Mesenchymal stem cell (in vitro differentiated cells and primary cell): ENCODE results near the gene TMEM178A.

Source experiments
- DNase-seq: peaks from one replicate; pipeline ENCODE4 v3.0.0-alpha.2; 2013
- H2AFZ ChIP-seq: one replicate; pipeline ENCODE4 v1.6.1; 2013; ENCODE audit warnings: low read depth, mild to moderate bottlenecking, control low read depth, inconsistent platforms, low read length, moderate library complexity
- H2AK5ac ChIP-seq: 2 replicates; pipeline ENCODE4 v1.6.1; 2013; ENCODE audit warnings: low read length, moderate library complexity, mild to moderate bottlenecking, inconsistent platforms; ENCODE audit not compliant: severe bottlenecking
- H2BK120ac ChIP-seq: one replicate; pipeline ENCODE4 v1.6.1; 2013; ENCODE audit warnings: low read depth, mild to moderate bottlenecking, inconsistent platforms, low read length, moderate library complexity
- H2BK12ac ChIP-seq, 2 experiments: one replicate each; pipeline ENCODE4 v1.6.1; 2013; ENCODE audit warnings: inconsistent platforms in 2 of 2, low read length in 2 of 2, mild to moderate bottlenecking in 2 of 2, moderate library complexity in 2 of 2, control low read depth in 1 of 2
- H2BK15ac ChIP-seq: one replicate; pipeline ENCODE4 v1.6.1; 2013; ENCODE audit warnings: mild to moderate bottlenecking, low read depth, inconsistent platforms; ENCODE audit not compliant: poor library complexity, severe bottlenecking
- H2BK5ac ChIP-seq: 2 replicates; pipeline ENCODE4 v1.6.1; 2013; ENCODE audit warnings: low read depth, mild to moderate bottlenecking, low read length, control low read depth, inconsistent platforms; ENCODE audit not compliant: poor library complexity, severe bottlenecking
- H3K14ac ChIP-seq, 2 experiments: one replicate each; pipeline ENCODE4 v1.6.1; 2013; ENCODE audit warnings: inconsistent platforms in 2 of 2, low read length in 2 of 2, control low read depth in 1 of 2, mild to moderate bottlenecking in 1 of 2, moderate library complexity in 1 of 2
- H3K18ac ChIP-seq, 2 experiments: one replicate each; pipeline ENCODE4 v1.6.1; 2013; ENCODE audit warnings: inconsistent platforms in 2 of 2, low read length in 2 of 2, control low read depth in 1 of 2, low read depth in 1 of 2, mild to moderate bottlenecking in 1 of 2
- H3K23ac ChIP-seq, 2 experiments: one replicate each; pipeline ENCODE4 v1.6.1; 2013; ENCODE audit warnings: inconsistent platforms in 2 of 2, low read length in 2 of 2, mild to moderate bottlenecking in 2 of 2, moderate library complexity in 2 of 2, control low read depth in 1 of 2
- H3K27ac ChIP-seq: 2 replicates; pipeline ENCODE4 v1.5.1; 2013; ENCODE audit warnings: mild to moderate bottlenecking, moderate library complexity, low read length, control low read depth, inconsistent platforms; ENCODE audit not compliant: poor library complexity, severe bottlenecking
- H3K27me3 ChIP-seq, 2 experiments: 2 replicates each; pipeline versions ENCODE4 v1.6.1 to v1.7.0; 2013; ENCODE audit warnings: low read length in 2 of 2, mild to moderate bottlenecking in 2 of 2, moderate library complexity in 2 of 2, control low read depth in 1 of 2, inconsistent platforms in 1 of 2; ENCODE audit not compliant: control insufficient read depth in 1 of 2, insufficient read depth in 1 of 2
- H3K36me3 ChIP-seq, 2 experiments: 2 replicates each; pipeline versions ENCODE4 v1.6.1 to v1.7.0; 2013; ENCODE audit warnings: low read length in 2 of 2, control low read depth in 1 of 2, inconsistent platforms in 1 of 2, low read depth in 1 of 2, mild to moderate bottlenecking in 1 of 2; ENCODE audit not compliant: insufficient read depth in 2 of 2, control insufficient read depth in 1 of 2
- H3K4ac ChIP-seq, 2 experiments: one replicate each; pipeline ENCODE4 v1.6.1; 2013; ENCODE audit warnings: inconsistent platforms in 2 of 2, low read length in 2 of 2, mild to moderate bottlenecking in 2 of 2, moderate library complexity in 2 of 2, control low read depth in 1 of 2, low read depth in 1 of 2
- H3K4me1 ChIP-seq: 2 replicates; pipeline ENCODE4 v1.6.1; 2013; ENCODE audit warnings: low read depth, low read length, control low read depth; ENCODE audit not compliant: control insufficient read depth, insufficient read depth
- H3K4me2 ChIP-seq: 2 replicates; pipeline ENCODE4 v1.6.1; 2013; ENCODE audit warnings: low read length, mild to moderate bottlenecking, inconsistent platforms; ENCODE audit not compliant: poor library complexity, severe bottlenecking
- H3K4me3 ChIP-seq, 2 experiments: 2 replicates each; pipeline versions ENCODE4 v1.5.1 to v1.7.0; 2013; ENCODE audit warnings: low read length in 2 of 2, mild to moderate bottlenecking in 2 of 2, control low read depth in 1 of 2, low read depth in 1 of 2; ENCODE audit not compliant: insufficient read depth in 1 of 2
- H3K79me1 ChIP-seq: replicated peaks from 2 replicates; pipeline ENCODE4 v1.6.1; 2013; ENCODE audit warnings: mild to moderate bottlenecking, control low read depth, low read length, inconsistent platforms; ENCODE audit not compliant: poor library complexity, severe bottlenecking
- H3K9ac ChIP-seq: 2 replicates; pipeline ENCODE4 v1.7.0; 2013; ENCODE audit warnings: mild to moderate bottlenecking, low read length, moderate library complexity
- H3K9me3 ChIP-seq: 2 replicates; pipeline ENCODE4 v1.7.0; 2013; ENCODE audit warnings: mild to moderate bottlenecking, low read length; ENCODE audit not compliant: control insufficient read depth
- H4K8ac ChIP-seq: one replicate; pipeline ENCODE4 v1.6.1; 2013; ENCODE audit warnings: inconsistent platforms, mild to moderate bottlenecking, low read length, moderate library complexity
- H4K91ac ChIP-seq: one replicate; pipeline ENCODE4 v1.6.1; 2013; ENCODE audit warnings: mild to moderate bottlenecking, low read length, inconsistent platforms
- WGBS: methylation state at CpG from one replicate; pipeline ENCODE4 v1.1.7; 2013; ENCODE audit warnings: mixed read lengths; 5-methylcytosine and 5-hydroxymethylcytosine counted together

Gene TMEM178A

GRCh38 chr2:39706312-39706711 lies 40.6 kb downstream of the TMEM178A start:
- no peak overlapping the region for H4K8ac ChIP-seq
- no peak for DNase-seq
- no peak overlapping the region for H2BK15ac ChIP-seq
- H3K4me3 ChIP-seq = no peak overlapping the region
- H3K4ac ChIP-seq = no peak overlapping the region
- no peak overlapping the region for H3K18ac ChIP-seq
- no peaks in the 10 kb centered on the region for H3K36me3 ChIP-seq
- no peak overlapping the region for H2BK5ac ChIP-seq
- H3K27ac ChIP-seq = no peak overlapping the region
- no peaks in the 10 kb centered on the region for H3K79me1 ChIP-seq
- no CpG with 5 or more reads among the region's 1 CpG for WGBS
- peaks cover 24% of the 10 kb centered on the region for H3K9me3 ChIP-seq
- H3K9ac ChIP-seq = no peak overlapping the region
- H3K27me3 ChIP-seq = no peaks in the 10 kb centered on the region
- no peak overlapping the region for H2AK5ac ChIP-seq
- H2BK120ac ChIP-seq = no peak overlapping the region
- no peak overlapping the region for H3K23ac ChIP-seq
- H2AFZ ChIP-seq = no peak overlapping the region
- no peak overlapping the region for H4K91ac ChIP-seq
- no peak overlapping the region for H3K4me2 ChIP-seq
- H2BK12ac ChIP-seq = no peak overlapping the region
- no peak overlapping the region for H3K14ac ChIP-seq
- H3K4me1 ChIP-seq = peaks cover 2% of the 10 kb centered on the region

DNA sequence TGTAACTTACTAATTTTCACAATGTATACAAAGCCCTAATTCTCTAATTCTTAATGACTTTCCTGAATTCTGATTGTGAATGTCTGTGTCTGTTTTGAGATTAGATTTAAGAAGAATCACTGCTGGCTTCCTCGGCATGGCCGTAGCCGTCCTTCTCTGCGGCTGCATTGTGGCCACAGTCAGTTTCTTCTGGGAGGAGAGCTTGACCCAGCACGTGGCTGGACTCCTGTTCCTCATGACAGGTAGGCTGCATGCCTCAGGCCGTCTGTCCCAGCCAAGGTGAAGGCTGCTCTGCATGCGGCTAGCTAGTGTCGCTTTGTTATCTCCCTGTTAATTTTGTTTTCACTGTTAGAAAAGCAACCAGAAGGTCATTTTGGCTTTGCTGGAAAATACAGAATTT lies 41.2 kb downstream of the TMEM178A start:
- H2AK5ac ChIP-seq = no peak overlapping the region
- WGBS = 87% methylated on average over 8 of the region's 8 CpGs
- no peak for DNase-seq
- no peaks in the 10 kb centered on the region for H3K27me3 ChIP-seq
- H3K27ac ChIP-seq = no peak overlapping the region
- no peak overlapping the region for H3K23ac ChIP-seq
- no peak overlapping the region for H2BK15ac ChIP-seq
- no peak overlapping the region for H3K4me2 ChIP-seq
- H2BK12ac ChIP-seq = no peak overlapping the region
- no peak overlapping the region for H2BK5ac ChIP-seq
- H3K9ac ChIP-seq = no peak overlapping the region
- no peaks in the 10 kb centered on the region for H3K36me3 ChIP-seq
- no peak overlapping the region for H4K8ac ChIP-seq
- no peak overlapping the region for H3K18ac ChIP-seq
- peaks cover 18% of the 10 kb centered on the region for H3K9me3 ChIP-seq
- H3K4me3 ChIP-seq = no peak overlapping the region
- peaks cover 2% of the 10 kb centered on the region for H3K4me1 ChIP-seq
- H3K14ac ChIP-seq = no peak overlapping the region
- no peak overlapping the region for H4K91ac ChIP-seq
- H3K79me1 ChIP-seq = no peaks in the 10 kb centered on the region
- H3K4ac ChIP-seq = no peak overlapping the region
- no peak overlapping the region for H2AFZ ChIP-seq
- H2BK120ac ChIP-seq = no peak overlapping the region

DNA sequence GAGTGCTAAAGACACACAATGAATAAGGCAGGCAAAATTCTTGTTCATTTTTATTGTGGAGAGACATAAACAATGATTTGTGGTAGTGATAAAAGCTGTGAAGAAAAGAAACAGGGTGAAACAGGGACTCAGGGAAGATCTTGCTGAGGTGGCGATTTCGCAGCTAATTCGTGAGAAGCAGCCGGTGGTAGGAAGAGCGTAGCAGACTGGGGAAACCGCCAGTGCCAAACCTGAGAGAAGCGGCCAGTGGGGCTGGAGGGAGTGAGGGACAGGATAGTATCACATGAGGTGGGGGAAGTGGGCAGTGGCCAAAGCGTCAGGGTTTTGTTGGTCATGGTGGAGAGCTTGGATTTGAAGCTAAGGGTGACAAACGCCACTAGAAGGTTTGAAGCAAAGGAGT lies 42.3 kb downstream of the TMEM178A start:
- Histone ChIP-seq H3K4me2 (no peak overlapping the region), H4K91ac (no peak overlapping the region)

GRCh38 chr2:39710807-39711206 lies 45.1 kb downstream of the TMEM178A start:
- H3K23ac ChIP-seq = no peak overlapping the region
- no peak overlapping the region for H3K18ac ChIP-seq
- H4K8ac ChIP-seq = peak overlapping the region; percentile 22
- no peak overlapping the region for H3K9ac ChIP-seq
- no peak overlapping the region for H2BK120ac ChIP-seq
- DNase-seq = no peak
- no peak overlapping the region for H3K14ac ChIP-seq
- no peaks in the 10 kb centered on the region for H3K27me3 ChIP-seq
- no peak overlapping the region for H3K4me3 ChIP-seq
- no peak overlapping the region for H2BK12ac ChIP-seq
- no peaks in the 10 kb centered on the region for H3K4me1 ChIP-seq
- no peak overlapping the region for H3K4me2 ChIP-seq
- H3K36me3 ChIP-seq = no peaks in the 10 kb centered on the region
- H3K9me3 ChIP-seq = no peaks in the 10 kb centered on the region
- H2BK15ac ChIP-seq = no peak overlapping the region
- no peak overlapping the region for H2BK5ac ChIP-seq
- WGBS = 94% methylated on average over 2 of the region's 3 CpGs
- no peak overlapping the region for H2AFZ ChIP-seq
- no peaks in the 10 kb centered on the region for H3K79me1 ChIP-seq
- H3K4ac ChIP-seq = no peak overlapping the region
- no peak overlapping the region for H2AK5ac ChIP-seq
- H4K91ac ChIP-seq = no peak overlapping the region
- H3K27ac ChIP-seq = no peak overlapping the region

More for the DNA sequence above, 42.3 kb downstream of the TMEM178A start:
- Histone ChIP-seq H3K27me3 (no peaks in the 10 kb centered on the region), H3K9ac (no peak overlapping the region), H3K9me3 (peaks cover 8% of the 10 kb centered on the region), H2BK5ac (no peak overlapping the region), H2AK5ac (no peak overlapping the region), H3K18ac (no peak overlapping the region), H2BK15ac (no peak overlapping the region), H3K23ac (no peak overlapping the region), H2BK120ac (no peak overlapping the region), H3K79me1 (no peaks in the 10 kb centered on the region), H3K27ac (no peak overlapping the region), H4K8ac (no peak overlapping the region), H3K14ac (no peak overlapping the region), H2BK12ac (no peak overlapping the region), H3K4me1 (peaks cover 2% of the 10 kb centered on the region), H3K36me3 (no peaks in the 10 kb centered on the region), H3K4ac (no peak overlapping the region), H2AFZ (no peak overlapping the region), H3K4me3 (no peak overlapping the region)
- no peak for DNase-seq
- 95% methylated on average over 8 of the region's 9 CpGs for WGBS
